HG03469 (cell line): ENCODE data around the gene DMRT2.

Source experiments
- ATAC-seq: cut with Tn5 transposase; IDR thresholded peaks from one replicate; pipeline ENCODE4 v1.9.1; 2021; ENCODE audit warnings: mild to moderate bottlenecking, moderate library complexity, moderate number of reproducible peaks; ENCODE audit not compliant: unreplicated experiment

Gene DMRT2

GRCh38 chr9:1050125-1050895 is at the start of gene DMRT2:
Gene DMRT2, plus strand, starts transcription at chr9:1050357. Its CDS starts 1,257 bp downstream, at chr9:1051614.
- peak; percentile 43 for ATAC-seq

- ATAC-seq, result no peak
These were observed 48.3 kb upstream of the DMRT2 start for GRCh38 chr9:1001838-1002237.

GRCh38 chr9:1002678-1003077 is 47.5 kb upstream of the DMRT2 start:
- no peak for ATAC-seq

- peak; percentile 52 for ATAC-seq
These were observed 45.0 kb upstream of the DMRT2 start for GRCh38 chr9:1005043-1005667.

GRCh38 chr9:1007312-1007711 is 42.8 kb upstream of the DMRT2 start:
- ATAC-seq, result no peak

GRCh38 chr9:1008216-1008615 is 41.9 kb upstream of the DMRT2 start:
- no peak for ATAC-seq

- ATAC-seq, result peak; percentile 89
These were observed 41.0 kb upstream of the DMRT2 start for GRCh38 chr9:1009101-1009707.

- no peak for ATAC-seq
These were observed 37.1 kb upstream of the DMRT2 start for GRCh38 chr9:1013021-1013420.

- ATAC-seq, result no peak
These were observed 35.9 kb upstream of the DMRT2 start for GRCh38 chr9:1014225-1014624.

GRCh38 chr9:1014640-1015039 is 35.5 kb upstream of the DMRT2 start:
- ATAC-seq, result no peak

GRCh38 chr9:1018121-1018520 is 32.0 kb upstream of the DMRT2 start:
- ATAC-seq, result no peak

GRCh38 chr9:1024112-1024511 is 26.0 kb upstream of the DMRT2 start:
- no peak for ATAC-seq

GRCh38 chr9:1025131-1025530 is 25.0 kb upstream of the DMRT2 start:
- no peak for ATAC-seq

- ATAC-seq, result no peak
These were observed 23.9 kb upstream of the DMRT2 start for GRCh38 chr9:1026219-1026618.

- no peak for ATAC-seq
These were observed 21.5 kb upstream of the DMRT2 start for GRCh38 chr9:1028501-1029190.

GRCh38 chr9:1031951-1032601 is 18.1 kb upstream of the DMRT2 start:
- no peak for ATAC-seq

- no peak for ATAC-seq
These were observed 15.9 kb upstream of the DMRT2 start for GRCh38 chr9:1034271-1034670.

GRCh38 chr9:1039589-1039988 is 10.6 kb upstream of the DMRT2 start:
- no peak for ATAC-seq

GRCh38 chr9:1042466-1042865 is 7.7 kb upstream of the DMRT2 start:
- no peak for ATAC-seq

- no peak for ATAC-seq
These were observed 5.5 kb upstream of the DMRT2 start for GRCh38 chr9:1044643-1045042.
